D721Med (cell line): ENCODE data around the gene ATXN1.

ENCODE experiments used
- DNase-seq: peaks from one replicate; pipeline ENCODE4 v3.0.0; 2011; ENCODE audit warnings: low spot score; ENCODE audit not compliant: insufficient read length
- FAIRE-seq: peaks from 2 replicates; lab custom pipeline; 2011; peaks lifted over from hg19 to GRCh38; lab: Jason Lieb, UNC
- TF ChIP-seq, protein P1 (sequence below): IDR thresholded peaks from 2 replicates; pipeline ENCODE4 v1.5.1; 2012; ENCODE audit warnings: mild to moderate bottlenecking, control low read depth; ENCODE audit not compliant: insufficient read depth; ENCODE audit errors: missing control alignments

ATXN1 gene

DNA sequence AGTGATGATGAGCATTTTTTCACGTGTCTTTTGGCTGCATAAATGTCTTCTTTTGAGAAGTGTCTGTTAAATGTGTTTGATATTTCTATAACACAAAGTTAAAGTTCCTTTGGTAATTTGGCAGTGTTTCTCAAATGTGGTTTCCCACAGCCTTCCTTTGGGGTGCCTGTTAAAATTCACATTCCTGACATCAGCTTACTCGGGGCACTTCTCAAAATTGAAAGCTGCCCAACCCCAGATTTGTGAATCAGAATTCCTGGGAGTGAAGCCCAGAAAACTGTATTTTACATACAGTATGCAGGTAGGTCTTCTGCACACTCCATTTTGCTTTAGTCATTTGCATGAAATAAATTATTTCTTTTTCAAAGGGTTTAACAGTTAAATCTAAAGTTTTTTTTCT, 315.0 kb downstream of the ATXN1 start:
- TF ChIP-seq, protein P1, sequence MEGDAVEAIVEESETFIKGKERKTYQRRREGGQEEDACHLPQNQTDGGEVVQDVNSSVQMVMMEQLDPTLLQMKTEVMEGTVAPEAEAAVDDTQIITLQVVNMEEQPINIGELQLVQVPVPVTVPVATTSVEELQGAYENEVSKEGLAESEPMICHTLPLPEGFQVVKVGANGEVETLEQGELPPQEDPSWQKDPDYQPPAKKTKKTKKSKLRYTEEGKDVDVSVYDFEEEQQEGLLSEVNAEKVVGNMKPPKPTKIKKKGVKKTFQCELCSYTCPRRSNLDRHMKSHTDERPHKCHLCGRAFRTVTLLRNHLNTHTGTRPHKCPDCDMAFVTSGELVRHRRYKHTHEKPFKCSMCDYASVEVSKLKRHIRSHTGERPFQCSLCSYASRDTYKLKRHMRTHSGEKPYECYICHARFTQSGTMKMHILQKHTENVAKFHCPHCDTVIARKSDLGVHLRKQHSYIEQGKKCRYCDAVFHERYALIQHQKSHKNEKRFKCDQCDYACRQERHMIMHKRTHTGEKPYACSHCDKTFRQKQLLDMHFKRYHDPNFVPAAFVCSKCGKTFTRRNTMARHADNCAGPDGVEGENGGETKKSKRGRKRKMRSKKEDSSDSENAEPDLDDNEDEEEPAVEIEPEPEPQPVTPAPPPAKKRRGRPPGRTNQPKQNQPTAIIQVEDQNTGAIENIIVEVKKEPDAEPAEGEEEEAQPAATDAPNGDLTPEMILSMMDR = no peak
- DNase-seq = no peak
- FAIRE-seq = no peak

DNA sequence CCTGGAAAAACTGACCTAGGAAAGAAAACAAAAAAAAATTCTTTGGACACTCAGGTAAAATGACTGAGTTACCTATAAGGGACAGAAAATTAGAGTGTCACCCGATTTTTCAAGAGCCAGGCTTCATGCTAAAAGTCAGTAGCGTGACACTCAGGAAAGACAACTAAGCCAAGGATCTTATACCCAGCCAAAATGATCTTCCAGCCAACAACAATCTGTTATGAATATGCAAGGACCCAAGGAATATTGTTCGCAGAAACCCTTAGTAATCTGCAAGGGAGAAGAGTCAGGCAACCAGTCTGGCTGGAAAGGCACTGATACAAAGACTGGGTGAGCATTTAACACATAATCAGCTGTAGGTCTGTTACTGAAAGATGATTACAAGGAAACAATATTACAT, 319.2 kb downstream of the ATXN1 start:
- FAIRE-seq (no peak), DNase-seq (no peak)
- TF ChIP-seq, protein P1 = no peak

DNA sequence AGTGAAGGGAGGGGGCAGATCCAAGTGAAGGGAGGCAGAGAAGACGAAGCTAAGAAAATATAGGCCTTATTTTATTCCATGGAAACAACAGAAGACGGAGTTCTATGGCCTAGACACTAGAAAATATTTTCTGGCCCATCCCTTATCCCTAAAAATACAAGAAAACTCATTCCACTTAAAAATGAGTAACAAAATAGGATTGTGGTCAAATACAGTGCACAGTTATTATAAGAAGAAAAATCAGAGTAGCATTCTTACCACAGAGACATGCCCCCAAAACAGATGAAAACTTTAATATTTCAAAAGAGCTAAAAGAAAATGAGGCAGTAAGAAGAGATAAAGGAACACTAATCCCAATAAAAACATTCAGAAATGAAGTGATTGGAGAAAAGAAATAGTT, 320.0 kb downstream of the ATXN1 start:
- FAIRE-seq (no peak), DNase-seq (no peak)
- TF ChIP-seq, protein P1 = no peak

DNA sequence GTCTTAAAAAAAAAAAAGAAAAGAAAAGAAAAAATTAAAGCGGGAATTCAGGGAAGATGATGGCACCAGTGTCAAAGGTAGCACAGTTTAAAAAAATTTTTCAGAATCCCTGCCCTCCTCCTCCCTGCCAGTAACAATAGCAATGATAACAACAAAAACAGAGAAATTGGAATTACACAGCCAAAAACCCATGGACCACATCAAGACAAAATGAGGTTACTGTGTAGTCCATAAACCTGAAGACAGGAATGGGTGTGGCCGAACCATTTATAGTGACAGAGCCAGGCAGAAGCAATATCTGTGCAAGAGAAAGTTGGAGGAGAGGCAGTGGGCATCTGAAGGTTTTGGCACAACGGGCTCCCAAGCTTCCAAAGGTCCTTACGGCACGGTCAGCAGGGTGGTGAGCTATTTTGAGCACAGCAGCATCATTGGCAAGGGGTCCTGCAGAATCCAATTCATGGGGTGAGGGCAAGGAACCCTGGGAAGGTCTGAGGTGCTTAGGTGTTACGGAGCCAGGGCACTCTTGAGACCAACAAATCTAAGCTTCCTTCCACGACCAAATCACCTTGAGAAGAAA, 320.5 kb downstream of the ATXN1 start:
- TF ChIP-seq, protein P1 = no peak
- no peak for FAIRE-seq

DNA sequence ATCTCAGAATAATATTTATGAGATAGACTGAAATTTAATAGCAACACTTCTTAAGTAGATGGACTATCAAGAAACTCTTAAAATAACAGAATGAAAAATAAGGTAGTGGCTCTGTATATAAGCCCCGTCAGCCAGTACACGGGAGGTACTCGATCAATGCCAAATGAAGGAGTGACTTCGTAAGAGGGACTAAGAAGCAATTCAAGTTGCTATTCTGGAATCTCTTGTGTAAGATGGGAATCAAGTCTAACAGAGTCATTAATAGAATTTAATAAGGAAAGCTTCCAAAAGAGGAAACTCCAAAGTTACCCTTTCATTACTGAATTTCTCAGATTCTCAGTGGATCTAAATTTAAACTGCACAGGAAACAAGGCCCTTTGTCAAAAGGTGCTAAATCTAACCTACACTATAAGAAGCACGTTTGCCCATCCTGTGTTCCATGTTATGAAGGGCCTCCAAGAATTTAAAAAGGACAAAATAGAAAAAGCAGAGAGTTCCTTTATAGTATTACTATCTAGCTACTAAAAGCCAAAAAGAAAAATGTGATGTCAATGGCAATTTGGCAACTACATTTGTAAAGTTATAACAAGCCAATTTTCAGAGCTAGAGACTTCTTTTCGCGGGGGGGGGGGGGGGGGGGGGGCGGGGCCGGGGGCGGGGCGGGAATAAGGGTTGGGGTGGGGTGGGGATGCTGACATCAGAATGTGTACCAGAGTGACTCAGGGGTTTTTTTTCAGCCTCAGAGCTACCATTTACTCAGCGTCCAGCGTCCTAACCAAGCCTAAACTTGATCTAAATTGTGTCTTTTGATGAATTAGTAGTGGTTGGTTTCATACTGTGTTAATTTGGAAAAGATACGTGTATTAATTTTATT, 322.3 kb downstream of the ATXN1 start:
- DNase-seq (no peak), FAIRE-seq (no peak)

More for the DNA sequence above, 320.5 kb downstream of the ATXN1 start:
- DNase-seq = no peak

DNA sequence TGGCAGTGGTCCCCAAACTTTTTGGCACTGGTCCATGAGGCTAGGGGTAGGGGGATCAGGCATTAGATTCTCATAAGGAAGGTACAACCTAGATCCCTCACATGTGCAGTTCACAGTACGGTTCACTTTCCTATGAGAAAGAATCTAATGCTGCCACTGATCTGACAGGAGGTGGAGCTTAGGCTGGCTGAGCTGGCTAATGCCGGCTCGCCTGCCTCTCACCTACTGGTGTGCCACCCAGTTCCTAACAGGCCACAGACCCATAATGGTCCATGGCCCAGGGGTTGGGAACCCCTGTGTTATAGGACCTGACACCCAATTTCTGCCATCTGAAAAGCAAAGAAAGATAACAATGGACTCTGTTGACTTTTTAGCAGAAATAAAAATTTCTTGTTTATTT, 323.3 kb downstream of the ATXN1 start:
- FAIRE-seq (no peak), DNase-seq (no peak)
- TF ChIP-seq, protein P1 = no peak

More for the DNA sequence above, 322.3 kb downstream of the ATXN1 start:
- TF ChIP-seq, protein P1 = no peak

DNA sequence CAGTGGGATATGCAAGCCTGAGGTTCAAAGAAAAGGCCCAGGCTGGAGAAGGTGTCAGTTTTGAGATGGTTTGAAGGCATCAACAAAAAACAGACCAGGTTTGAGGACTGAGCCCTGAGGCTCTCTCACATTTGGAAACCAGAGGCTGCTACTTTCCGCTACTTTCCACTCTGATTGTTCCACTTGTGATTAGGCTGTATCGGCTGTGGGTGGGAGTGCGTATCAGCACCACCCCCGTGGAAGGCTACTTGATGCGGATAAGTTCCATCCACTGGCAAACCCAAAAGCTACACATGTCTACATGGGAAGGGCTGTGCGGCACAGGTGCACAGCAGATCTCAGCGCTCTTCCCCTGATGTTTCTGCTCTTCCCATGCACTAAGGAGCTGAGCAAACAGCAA, 324.2 kb downstream of the ATXN1 start:
- TF ChIP-seq, protein P1 = no peak
- FAIRE-seq = no peak
- DNase-seq = no peak
